Activated CD8-positive, alpha-beta memory T cell treated with anti-CD3 and anti-CD28 coated beads, Interleukin-2, amount 50 U/mL, for 1 hour (primary cell): Measurements from ENCODE around the gene ASCL3.
"Not testable (repeated sequence)": the region's sequence is repeated elsewhere in the genome, so short reads cannot be mapped to it uniquely, and the experiment has no call there.

Experiments
- DNase-seq: peaks from one replicate; pipeline ENCODE4 v3.0.0-alpha.2; 2020; ENCODE audit errors: extremely low read depth

The ASCL3 gene, protein sequence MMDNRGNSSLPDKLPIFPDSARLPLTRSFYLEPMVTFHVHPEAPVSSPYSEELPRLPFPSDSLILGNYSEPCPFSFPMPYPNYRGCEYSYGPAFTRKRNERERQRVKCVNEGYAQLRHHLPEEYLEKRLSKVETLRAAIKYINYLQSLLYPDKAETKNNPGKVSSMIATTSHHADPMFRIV

DNA sequence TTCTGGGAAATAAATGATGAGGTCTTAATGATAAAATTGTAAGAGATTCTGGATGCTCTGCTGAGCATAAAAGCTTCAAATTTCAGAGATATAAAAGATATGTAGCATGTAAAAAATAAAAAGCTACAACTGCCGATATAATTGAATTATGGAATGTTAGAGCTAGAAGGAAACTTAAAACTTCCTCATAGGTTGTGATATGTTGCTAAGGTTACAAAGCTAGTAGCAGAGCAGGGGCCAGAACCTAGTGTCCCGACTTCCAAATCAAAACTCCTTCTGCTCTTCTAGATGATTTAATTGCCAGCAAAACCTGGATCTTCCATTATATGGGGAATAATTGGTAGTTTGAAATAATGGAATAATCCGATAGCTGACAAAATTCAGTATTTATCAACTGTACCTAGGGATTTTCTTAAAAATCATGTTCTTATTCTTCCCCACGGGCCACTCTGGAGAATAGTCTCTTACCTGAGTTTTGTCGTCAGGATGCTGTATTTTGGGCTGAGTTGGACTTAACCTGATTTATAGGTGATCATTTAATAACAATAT, at the start of gene ASCL3:
ASCL3 (minus strand) TSS at position 499 of the 549 bp plus-strand sequence. CDS start 4,855 bp downstream, outside the sequence.
- no peak for DNase-seq

DNA sequence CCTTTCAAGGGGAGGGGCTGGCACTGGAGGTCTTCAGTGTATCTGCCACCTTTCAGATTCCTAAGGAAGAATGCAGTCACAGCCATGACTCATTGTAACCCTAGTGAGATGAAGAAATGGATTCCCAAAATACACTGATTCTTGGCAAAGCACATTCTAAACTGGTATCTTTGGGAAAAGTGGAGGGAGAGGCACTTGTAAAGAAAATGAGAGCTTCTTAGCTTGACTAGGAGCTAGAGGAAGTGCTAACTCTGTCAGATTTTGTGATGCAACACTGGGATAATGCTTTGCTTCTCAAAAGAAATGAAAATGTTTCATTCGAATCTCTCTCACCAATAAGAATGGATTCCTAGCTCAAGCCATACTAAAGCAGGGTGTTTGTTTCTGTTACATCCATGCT, 46.6 kb upstream of the ASCL3 start:
- DNase-seq: no peak

DNA sequence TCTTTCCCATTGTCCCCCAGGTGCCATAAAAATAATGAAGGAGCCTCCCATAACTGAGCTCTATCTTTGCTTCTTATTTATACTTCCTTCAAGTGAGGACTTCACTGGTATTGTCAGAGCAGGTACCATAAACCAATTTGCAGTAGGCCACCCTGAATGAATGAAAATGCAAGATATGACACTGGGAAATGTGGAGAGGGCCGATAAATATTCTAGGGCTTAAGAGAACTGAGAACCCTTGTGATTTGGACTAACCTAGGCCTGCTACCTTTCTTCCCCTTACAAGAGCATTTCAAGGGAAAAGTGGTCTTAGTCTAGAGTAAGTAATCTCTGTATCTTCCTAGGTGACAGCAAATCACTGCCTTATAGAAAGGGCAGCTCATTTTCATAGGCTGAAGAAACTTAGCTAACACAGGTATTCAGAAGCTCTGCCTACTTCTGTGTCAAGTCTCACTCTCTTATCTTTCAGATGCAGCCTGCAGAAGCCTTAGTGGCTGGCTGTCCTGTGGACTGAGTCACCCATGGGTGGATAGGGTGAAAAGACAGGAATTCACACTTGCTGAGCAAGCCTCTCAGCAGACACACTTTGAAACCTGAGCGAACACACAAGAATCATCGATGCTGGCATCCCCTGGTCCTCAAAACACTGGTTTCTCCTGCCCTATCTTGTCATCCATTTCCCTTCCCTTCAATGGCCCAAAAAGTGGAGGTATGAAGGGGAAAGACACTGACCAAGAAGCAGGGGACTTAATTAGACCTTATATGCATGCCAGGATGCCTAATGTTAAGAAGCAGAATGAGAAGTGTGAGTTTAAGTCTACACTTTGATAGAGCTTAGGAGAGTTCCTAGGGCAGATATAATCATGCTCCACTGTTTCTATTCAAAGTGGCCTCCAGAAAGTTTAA, 45.8 kb upstream of the ASCL3 start:
- no peak for DNase-seq

DNA sequence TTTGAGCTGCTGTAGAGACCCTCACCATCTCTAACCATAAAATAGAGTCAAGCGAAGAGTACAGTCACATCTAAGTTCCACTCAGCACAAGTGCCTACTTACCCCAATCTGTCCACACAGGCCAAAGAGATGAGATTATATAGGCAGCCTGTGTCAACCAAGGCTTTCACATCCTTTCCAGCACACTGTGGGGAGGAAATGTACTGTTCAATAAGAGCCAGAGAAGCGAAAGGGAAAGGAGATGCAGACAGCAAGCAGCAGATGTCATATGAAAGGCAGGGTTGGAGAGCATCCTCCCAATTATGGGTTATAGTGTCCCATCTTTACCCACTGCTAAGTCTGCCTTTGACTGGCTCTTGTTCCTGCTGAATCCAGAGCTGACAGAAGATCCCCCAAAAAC, 44.6 kb upstream of the ASCL3 start:
- no peak for DNase-seq

DNA sequence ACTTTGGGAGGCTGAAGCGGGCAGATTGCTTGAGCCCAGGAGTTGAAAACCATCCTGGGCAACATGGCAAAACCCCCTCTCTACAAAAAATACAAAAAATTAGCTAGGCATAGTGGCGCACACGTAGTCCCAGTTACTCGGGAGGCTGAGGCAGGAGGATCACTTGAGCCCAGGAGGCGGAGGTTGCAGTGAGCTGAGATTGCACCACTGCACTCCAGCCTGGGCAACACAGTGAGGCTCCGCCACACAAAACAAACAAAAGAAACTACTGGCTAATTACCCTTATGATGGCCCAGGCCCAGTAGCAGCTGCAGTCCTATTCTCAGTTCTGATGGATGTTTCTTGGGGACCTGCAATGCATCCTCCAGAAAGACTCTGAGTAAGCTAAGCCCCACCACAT, 44.0 kb upstream of the ASCL3 start:
- not testable (repeated sequence) for DNase-seq

DNA sequence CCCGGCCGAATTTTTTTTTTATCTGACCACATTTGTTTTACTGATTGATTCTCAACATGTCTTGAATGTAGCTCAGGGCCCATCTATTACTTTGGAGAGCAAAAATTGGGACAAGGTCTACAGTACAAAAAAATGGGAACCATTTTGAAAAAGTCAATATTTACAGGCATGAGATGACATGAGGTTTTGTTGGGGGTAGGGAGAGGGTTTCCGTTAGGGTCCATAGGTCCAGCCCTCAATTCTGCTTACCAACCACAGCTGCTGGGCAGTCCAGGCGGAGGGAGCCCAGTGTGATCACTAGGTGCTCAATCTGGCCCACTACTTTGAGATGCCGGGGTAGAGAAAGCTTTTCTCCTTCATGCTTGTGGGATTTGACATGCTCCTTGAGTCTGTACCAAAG, 42.6 kb upstream of the ASCL3 start:
- DNase-seq: no peak

DNA sequence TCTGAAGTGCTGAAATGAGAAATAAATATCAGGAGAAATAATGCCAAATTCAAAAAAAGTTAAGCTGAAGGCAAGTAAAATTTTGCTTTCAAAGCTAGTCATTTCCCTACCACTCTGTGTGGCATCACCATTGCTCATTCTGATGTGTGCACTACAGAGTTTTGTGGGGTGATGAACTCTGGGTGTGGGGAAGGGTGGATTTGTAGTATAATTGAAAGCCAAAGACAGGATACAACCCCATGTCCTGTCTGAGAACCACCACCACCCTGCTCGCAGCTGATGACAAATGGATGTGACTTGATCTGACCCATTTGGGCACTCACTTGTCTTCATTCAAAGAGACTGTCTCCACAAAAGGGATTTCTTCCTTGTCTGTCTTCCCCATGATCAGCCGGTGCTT, 40.7 kb upstream of the ASCL3 start:
- no peak for DNase-seq

DNA sequence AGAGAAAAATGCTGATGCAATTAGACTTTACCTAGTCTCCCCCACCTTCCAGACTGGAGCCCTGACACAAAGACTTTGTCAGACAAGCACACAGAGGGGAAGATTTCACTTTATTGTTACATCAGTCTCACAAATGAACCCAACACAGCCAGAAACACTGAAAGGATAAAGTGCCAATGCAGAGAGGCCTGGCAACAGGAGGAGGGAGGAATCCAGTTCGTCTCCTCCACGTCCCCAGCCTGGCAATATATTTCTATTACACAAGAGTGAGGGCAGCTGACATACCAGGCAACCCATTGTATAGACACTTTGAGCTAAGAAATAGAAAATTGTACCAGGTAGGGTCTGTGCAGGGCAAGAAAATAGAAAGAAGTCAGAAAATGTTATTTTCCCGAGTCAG, 37.7 kb upstream of the ASCL3 start:
- no peak for DNase-seq

DNA sequence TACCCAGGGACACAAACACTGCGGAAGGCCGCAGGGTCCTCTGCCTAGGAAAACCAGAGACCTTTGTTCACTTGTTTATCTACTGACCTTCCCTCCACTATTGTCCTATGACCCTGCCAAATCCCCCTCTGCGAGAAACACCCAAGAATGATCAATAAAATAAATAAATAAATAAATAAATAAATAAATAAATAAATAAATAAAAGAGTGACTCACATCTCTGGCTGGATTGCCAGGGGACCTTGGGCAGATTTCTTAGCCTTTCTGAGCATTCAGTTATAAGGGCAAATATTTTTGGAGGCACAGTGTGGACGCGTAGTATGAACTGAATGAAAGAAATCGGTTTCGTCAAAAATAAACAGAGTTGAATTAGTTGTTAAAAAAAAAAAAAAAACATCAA, 36.5 kb upstream of the ASCL3 start:
- DNase-seq: not testable (repeated sequence)

DNA sequence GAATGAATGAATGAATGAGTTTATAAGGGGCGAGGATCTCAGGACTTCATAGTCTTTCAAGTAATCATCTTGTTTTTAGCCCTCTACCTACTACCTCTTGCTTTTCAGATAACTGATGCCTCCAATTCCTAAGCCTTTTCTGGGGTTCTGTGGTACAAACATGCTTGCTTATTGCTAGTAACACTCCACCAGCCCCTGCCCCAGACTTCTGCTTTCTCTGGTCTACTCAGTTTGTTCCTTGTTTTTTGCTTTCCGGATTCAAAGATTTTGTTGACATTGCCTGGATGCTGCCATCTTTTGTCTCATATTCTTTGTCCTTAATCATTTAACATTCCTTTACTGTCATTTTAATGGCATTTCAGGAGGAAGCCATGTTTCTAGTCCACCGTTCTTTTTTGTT, 30.3 kb upstream of the ASCL3 start:
- no peak for DNase-seq

DNA sequence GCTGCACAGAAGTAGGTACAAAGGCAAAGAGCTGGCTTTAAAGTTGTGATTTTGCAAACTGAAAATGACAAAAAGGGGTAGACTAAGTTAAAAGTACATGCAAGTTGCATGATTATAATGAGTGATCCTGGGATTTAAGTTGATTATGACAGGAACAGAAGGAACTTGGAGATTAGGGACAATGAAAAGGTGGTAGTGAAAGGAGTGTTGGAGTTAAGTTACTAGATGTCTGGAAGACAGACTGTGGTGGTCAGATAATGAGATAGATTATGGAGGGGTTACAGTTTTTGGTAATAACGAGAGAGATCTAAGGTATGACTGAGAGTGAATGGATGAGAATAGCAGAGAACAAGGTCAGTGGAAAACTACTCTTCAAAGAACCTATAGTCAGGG, 29.1 kb upstream of the ASCL3 start:
- DNase-seq: no peak

DNA sequence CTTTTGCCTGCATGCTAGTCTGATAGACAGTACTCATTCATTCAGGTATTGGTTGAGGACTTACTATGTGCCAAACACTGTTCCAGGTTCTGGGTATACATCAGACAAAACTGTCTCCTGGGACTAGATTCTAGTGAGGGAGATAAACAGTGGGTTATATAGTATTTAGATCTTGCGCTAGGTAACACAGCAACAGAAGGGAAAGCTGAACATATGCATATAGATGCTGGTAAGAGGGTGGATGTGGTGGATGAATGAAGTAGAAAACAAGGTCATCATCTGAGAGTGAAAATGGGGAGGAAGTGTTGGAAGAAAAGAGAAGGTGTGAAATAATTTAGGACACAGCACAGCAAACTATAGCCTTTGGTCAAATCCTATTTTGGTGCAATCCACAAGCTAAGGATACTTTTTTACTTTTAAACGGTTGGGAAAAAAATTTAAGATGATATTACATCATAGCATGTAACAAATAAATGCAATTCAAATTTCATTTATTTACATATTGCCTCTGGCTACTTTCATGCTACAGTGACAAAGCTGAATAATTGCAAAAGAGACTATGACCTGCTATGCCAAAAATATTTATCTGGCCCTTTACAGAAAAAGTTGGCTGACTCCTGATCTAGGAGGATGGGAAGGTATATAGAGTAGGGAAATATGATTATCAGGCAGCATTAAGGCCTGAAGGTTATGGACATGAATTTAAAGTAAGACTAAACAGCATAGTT, 28.5 kb upstream of the ASCL3 start:
- no peak for DNase-seq

DNA sequence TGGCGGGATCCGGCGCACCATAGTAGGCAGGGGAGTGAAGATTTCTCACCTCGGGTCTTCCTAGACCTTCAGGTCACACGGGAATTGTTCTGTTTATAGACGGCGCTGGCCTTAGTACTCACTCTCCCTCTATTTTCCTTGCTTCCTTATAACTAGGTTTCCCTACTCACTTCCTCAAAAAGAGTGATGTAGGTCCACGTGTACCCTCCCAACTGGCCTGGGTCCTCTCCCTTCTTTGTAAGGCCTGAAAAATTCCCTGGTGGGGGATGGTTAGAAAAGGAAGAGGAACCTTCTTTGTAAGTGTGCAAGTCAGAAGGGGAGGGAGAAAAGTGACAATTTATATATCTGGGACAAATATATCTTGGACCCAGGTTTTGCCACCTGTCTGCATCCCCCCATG, 24.4 kb upstream of the ASCL3 start:
- DNase-seq: no peak

DNA sequence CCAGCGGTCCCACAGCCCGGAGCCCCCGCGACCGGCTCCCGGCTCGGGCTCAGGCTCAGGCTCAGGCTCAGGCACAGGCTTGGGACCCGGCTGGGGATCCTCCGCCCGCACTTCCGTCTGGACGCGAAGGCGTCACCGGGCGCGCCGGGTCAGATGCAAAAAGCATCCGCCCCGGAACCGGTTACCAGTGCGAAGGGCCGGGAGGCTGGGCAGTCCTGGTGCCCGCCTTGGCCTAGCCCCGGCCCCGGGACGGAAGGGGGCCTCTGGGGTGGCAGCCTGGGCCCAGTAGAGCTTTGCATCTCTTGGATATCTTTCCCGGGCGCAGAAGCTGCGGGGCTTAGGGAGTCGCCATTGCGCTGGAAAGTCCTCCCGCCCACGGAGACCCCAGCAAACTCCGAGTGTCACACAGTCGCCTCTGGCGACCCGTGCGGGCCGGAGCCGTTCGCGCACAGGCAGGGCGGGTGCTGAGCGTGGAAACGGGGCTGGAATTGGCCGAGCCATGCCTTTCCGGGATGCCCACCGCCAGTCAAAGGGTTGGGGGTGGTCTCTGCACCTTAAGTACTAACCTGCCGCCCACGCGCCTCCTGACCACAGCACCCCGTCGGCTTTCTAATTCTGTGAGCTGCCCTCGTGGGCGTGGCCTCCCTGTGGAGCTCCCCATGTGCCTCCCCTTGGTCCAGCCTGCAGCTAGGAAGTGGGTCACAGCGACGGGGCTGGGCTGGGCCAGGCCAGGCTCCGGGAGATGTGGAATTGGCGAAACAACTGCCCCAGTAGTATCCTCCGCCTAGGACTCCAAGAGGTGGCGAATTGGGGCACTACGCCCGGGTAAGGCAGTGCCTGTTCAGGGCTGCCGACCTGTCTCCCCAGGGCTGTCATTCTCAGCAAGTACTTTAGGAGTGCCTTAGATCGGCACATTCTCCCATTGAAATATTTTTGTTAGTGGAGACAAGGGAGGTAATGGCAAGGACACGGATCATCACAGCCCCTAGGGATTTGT, 21.8 kb upstream of the ASCL3 start, which contains the start of gene TMEM9B:
TMEM9B (minus strand) TSS at position 119 of the 997 bp plus-strand sequence. CDS start 129 bp downstream, outside the sequence.
- peak; percentile 36 for DNase-seq

DNA sequence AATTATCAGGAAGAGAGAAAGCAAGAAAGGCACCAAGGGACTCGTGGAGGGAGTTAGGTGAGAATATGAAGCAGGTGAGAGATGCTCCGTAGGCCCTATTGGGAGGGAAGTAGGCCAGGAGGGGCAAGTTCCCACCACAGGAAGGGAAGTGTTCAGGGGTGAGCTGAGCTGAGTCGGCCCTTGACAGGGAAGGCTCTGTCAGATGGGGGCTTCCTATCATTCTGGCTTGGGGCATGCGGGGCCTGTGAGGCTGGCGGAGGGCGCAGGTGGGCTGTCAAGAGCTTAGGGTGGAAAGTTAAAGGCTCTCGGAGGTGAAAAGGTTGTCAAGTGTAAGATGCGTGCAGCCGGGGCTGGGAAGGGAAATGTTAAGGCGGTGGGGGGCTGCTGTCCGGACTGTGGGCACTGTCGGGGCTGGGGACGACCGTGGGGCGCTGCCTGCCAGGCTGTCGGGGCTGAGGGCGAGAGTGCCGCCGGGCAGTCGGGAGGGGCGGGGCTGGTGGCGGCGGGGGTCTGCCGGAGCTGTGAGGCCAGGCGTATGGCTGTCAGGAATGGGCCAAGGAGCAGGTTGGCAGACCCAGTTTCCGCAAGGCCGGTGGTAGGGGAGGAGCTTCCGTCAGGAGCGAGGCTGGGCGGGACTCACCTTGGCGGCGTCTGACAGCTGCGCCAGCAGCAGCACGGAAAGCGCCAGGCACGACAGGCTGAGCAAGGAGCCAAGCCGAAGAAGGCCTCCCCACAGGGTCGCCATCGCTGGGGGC, 20.9 kb upstream of the ASCL3 start:
- peak; percentile 57 for DNase-seq

DNA sequence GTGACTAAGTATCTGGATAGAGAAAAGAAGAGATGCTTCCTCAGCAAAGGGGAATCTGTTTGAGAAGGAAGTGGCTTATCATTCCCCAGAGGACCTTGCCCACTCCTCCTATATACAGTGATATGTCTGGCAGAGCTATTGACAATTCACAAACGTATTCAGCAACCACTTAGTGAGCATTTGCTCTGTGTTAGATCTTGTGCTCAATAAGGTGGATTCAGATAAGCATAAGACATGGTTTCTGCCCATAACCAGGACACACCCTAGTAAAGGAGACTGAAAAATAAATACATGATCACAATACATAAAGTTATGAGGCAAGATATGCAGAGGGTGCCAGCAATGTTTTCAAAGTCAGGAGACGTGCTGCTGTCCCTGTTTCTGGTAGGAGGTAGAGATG, 20.0 kb upstream of the ASCL3 start:
- DNase-seq: no peak

DNA sequence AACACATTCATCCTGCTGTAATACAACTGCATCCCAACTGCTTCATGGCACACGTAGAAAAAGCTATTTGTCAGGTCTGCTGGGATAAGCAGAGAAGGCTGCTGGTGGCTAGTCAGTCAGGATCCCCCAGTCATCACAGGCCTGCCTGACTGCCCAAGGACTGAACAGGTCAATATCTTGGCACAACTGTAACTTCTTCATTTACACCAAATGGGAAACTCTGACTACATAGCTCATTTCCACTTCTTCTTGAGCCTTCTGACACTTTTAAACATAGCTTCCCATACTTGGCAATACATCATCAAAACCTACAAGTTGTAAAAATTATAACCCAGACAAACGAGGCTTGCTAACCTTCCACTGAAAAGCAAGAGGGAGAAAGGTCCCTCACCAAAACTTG, 18.6 kb upstream of the ASCL3 start:
- no peak for DNase-seq

DNA sequence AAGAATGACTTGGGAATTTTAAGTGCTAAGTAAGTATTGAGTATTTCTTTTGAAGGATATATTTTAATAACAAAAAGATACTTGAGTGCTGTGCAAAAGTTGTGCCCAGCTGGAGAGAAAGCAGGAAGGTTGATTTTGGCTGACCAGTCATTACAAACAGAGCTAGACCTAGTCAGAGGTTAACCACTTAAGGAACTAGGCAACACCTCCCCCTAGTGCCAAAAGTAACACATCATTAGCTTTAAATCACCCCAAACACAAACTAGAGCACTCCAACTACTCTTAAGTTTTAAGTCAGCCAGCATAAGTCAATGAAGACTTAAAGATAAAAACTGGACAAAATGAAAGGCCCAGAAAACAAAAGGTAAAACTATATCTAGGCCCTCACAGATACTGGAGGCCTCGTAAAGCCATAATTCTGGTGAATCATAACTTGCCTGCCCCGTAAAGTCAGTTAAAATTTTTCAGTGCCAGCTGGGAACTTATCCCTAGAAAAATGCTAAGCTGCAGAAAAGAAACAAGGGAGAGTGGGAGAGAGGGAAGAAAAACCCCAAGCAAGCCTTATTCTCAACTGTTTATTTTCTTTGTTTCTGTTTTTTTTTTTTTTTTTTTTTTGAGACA, 16.8 kb upstream of the ASCL3 start:
- no peak for DNase-seq

DNA sequence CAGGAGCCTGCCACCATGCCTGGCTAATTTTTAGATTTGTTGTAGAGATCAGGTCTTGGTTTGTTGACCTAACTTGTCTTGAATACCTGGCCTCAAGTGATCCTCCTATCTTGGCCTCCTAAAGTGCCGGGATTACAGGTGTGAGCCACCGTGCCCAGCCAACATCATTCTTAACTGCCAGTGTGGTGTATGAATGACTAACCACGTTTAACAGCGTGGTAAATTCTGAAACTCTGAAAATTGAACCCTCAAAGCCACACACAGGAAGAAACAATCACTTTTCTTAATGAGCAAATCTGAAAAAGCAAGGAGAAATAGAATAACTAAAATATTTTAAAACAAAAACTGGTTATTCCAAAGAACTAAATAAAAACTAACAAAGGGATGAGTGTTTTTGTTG, 14.0 kb upstream of the ASCL3 start:
- DNase-seq: no peak

DNA sequence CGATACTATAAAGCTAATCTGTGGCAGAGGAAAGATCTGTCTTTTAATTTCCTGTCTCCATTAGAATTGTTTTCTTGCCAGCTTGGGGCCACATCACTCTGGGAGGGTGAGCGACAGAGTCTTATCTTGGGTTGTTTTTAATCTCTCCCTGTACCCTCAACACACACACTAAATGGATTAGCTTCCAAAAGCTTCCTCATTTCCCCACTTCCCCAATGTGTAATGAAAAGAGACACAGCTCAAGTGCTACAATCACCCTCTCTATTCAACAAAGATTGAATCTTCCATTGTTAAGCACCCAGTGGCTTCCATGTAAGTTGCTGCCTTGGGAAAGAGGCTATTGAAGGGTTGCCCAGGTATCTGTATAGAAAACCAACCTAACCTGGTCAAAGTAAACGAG, 6.1 kb upstream of the ASCL3 start:
- no peak for DNase-seq
